Stimulated activated CD8-positive, alpha-beta memory T cell treated with anti-CD3 and anti-CD28 coated beads, Interleukin-7, amount 100 ng/mL, for 24 hours (primary cell): ENCODE measurements around the gene SLC22A5.
"Not testable (repeated sequence)": the region's sequence is repeated elsewhere in the genome, so short reads cannot be mapped to it uniquely, and the experiment has no call there.

ENCODE experiments used
- DNase-seq: peaks from one replicate; pipeline ENCODE4 v3.0.0-alpha.2; 2020; ENCODE audit warnings: low read depth

SLC22A5 gene

GRCh38 chr5:132413567-132413966 is 44.1 kb downstream of the SLC22A5 start:
- DNase-seq: no peak

- no peak for DNase-seq
These were observed 45.3 kb downstream of the SLC22A5 start for GRCh38 chr5:132414634-132415378.

DNA sequence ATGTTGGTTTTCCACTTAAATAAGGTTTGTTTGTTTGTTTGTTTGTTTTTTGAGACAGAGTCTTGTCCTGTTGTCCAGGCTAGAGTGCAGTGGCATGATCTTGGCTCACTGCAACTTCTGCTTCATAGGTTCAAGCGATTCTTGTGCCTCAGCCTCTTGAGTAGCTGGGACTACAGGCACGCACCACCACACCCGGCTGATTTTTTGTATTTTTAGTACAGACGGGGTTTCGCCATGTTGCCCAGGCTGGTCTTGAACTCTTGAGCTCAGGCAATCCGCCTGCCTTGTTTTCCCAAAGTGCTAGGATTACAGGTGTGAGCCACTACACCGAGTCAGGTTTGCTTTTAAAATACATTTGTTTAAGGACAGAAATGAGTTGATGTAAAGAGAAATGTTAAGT is 46.0 kb downstream of the SLC22A5 start:
- DNase-seq: not testable (repeated sequence)

- DNase-seq: no peak
These were observed 46.9 kb downstream of the SLC22A5 start for GRCh38 chr5:132416306-132417009.

- no peak for DNase-seq
These were observed 47.5 kb downstream of the SLC22A5 start for GRCh38 chr5:132417010-132417439.

DNA sequence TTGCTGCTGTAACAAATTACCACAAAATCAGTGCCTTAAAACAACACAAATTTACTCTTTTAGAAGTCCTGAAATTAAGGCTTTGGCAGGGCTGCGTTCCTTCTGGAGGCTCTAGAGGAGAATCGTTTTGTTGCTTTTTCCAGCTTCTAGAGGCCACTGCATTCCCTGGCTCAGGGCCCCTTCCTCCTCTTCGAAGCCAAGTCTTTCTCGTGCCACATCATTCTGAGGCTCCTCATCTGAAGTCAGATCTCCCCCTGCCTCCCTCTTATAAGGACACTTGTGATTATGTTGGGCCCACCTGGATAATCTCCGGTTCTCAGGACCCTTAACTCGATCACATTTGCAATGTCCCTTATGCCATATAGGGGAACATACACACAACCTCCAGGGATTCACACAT is 48.0 kb downstream of the SLC22A5 start:
- no peak for DNase-seq

- no peak for DNase-seq
These were observed 48.5 kb downstream of the SLC22A5 start for GRCh38 chr5:132417889-132418485.

DNA sequence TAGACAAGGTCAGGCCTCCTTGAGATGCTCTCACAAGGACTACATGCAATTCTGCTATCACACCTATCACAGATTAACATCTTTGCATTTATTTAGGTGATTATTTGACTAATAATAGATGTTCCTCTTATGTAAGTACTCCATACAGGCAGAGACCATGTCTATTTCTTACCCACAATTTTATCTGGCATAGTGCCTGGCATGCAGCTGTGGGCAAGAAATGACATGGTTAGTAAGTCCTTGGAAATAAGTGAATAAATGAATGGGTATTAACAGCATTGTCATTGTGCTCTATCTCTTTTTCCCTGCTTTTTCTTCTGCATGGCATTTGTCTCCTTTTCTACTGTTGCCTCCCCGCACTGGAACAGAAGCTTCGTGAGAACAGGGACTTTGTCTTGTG is 49.4 kb downstream of the SLC22A5 start:
- no peak for DNase-seq

DNA sequence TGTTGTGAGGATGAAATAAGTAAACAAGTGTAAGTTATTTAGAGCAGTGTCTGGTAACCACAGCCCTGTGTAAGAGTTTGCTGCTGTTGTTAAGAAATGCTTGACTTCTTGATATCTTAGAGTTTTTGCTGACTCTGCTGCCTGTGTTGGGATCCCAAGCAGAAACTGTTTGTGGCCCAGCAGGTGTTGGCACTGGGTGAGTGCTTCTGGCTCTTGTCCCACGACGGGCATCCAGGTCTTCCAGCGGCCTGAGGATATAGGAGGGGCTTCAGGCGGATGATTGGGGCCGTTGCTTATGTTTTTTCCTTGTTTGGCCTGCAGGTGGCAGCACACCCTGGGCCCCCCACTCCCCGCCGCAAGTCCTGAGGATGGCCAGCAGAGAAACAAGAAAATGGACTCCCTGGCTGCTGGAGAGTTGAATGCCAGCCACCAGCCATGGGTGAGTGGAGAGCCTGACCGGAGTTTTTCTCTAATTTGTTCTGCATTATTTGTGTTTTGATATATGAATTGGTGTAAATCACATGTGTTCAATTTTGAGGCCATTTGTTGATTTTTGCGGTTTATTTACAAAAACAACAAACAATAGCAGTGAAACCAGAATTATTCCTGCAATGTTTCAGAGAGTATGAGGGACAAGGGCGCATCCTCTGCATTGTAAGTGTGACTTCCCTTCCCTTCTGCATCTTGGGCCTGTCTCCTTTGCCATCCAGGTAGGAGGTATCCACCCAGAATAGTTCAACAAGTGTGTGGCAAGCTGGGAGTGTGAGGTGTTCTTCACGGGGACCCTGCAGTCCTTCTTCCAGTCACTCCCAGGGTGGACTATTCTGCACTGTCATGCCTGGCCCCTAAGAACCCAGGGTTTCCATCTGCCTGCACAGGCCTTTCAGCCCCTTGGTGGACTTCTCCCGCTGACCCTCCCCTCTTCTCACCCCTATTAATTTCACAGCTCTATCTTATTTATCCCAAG is 50.3 kb downstream of the SLC22A5 start:
- no peak for DNase-seq

DNA sequence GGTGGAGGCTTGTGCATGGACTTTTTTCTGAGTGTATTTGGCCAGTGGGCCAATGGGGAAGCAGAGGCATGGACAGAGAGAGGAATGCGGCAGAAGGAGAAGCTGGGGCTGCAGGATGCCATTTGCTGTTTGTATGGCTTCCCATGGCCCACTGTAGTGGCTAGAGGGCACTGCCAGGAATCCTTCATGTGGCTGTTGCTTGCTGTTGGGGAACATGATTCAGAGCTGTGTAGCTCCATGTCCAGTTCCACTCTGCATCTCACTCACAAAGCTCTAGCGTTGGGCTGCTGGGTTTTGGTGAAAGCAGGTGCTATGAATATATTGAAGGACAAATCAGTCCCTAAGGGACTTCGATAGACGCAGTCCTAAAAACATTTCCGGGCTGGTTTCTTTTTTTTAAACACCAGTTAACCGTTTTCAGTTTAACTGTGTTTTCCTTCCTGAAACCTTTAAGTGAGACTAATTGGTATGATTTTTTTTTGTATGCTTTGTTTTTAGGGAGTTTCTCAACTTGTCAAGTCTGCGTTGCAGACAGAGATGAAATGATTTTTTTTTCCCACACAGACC is 51.3 kb downstream of the SLC22A5 start:
- no peak for DNase-seq

DNA sequence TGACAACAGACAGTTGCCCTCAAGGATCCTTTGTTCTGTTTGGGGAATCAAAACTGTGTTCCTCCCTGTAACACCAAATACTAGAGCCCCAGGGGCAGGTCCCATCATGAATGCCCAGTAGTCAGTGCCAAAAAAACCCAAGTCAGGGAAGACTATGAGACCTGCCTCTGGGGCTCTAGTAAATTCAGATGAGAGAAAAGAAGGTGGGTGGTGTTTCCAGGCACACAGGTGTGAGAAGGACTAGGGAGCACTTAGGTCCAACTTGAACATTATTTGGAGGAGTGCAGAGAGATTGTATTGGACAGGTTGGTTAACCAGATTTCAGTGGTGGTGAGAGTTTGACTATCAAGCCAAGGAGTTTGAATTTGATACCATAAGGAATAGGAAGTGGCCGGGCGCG is 52.0 kb downstream of the SLC22A5 start:
- DNase-seq: no peak

- no peak for DNase-seq
These were observed 53.4 kb downstream of the SLC22A5 start for GRCh38 chr5:132422720-132423437.

DNA sequence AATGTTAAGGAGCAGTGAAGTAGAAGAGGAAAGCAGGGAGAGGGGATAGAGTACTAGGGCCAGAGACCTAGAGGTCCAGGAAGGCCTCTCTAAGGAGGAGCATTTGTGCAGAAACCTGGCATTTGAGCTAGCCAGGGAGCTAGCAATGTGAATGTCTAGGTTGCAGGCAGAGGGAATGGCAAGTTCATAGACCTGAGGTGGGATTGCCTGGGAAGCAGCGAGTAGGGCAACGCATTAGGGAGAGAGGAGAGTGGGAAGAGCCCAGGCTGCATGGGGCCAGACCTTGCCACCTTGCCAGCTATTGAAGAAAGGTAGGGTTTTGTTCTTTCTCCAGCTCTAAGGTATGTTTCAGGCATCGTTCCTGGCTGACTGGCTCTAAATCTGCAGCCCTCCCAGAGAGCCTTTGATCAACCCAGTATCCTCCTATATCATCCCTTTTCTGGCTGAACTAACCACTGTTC is 54.0 kb downstream of the SLC22A5 start:
- DNase-seq: no peak

DNA sequence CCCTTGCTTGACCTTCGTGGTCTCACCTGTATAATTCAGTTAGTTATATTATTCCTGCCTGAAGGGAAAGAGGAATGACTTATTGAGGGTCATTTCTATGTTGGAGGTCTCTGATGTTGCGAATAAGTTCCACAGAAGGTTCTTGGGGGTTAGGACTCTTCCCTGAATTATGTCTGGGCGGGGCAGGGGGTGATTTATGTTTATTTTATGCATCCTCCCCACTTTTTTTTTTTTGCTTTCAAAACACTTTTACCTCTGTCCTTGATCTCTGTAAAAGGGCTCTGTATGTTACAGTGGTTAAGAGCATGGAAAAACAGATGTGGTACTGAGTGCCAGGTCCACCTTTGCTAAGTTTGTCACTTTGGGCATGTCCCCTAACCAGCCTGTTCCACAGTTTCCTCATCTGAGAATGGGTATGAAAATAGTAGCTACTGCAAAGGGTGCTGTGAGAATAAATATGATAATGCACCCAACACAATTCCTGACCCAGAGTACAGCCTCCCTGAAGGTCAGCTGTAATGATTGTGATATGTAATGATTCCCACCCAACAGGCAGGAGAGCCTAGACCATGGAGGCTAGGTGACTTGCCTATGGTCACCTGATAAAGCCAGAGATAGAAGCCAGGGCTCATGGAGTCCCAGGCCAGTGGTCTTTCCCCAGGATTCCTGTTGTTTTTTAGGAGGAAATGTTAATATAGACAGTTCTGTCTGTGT is 54.8 kb downstream of the SLC22A5 start:
- no peak for DNase-seq

GRCh38 chr5:132425009-132425937 is 55.8 kb downstream of the SLC22A5 start:
- no peak for DNase-seq

DNA sequence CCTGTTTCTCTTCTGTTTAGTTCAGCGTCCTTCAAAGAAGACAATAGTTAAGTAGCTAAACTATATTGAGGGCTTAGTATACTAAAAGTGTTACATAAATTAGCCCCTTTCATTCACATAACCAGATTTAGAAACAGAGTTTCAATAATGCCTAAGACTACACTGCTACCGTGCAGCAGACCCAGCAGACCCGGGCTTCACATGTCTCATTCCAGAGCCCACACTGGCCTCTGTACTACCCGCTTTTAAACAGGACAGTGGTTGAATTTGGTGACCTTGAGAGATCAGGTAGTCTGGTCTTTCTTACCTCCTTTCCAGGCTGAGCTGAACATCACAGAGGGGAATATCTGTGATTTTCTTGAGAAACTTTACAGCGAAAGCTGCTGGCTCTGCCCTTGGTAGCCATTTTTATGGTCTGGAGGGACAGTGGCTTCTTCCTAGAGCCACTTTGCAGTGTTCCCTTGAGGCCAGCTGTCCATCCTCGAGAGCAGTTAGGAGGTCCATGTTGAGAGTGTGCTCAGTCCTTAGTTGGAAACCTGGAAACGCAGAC is 56.5 kb downstream of the SLC22A5 start:
- DNase-seq: no peak

DNA sequence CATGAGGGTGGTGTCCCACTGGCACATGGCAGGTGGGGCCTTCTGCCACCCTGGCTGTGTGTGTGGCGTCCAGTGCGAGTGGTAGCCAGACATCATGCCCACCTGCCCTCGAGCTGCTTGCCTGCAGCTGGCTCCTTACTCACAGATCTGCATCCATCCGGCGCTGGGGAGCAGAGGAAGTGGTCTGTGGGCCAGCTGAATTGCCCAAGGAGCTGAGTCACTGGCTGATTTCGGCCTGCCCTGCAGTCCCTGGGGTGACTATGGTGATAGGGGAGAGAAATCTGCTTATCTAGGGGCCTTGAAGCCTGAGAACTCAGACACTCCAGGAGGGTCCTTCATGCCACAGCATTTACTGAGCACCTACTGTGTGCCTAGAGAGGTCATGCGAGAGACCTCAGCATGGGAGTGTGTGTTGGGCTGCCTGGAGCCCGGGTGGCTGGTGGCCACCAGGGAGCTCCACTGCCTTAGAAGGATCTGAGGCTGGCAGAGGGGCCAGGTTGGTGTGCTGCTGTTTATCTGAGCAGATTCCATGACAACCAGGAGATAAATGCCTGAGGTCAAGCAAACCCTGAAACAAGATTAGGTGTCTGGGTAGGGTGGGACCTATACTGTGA is 57.1 kb downstream of the SLC22A5 start:
- no peak for DNase-seq
